HCT116 (cell line): Measurements from ENCODE around the gene ADAMTS14.

Experiments used
- ATF3 ChIP-seq: IDR thresholded peaks from 2 replicates; pipeline ENCODE4 v1.6.1; 2012
- CEBPB ChIP-seq: IDR thresholded peaks from 2 replicates; pipeline ENCODE4 v1.6.1; 2012; ENCODE audit warnings: low read depth
- ELF1 ChIP-seq: IDR thresholded peaks from 2 replicates; pipeline ENCODE4 v1.6.1; 2012; ENCODE audit warnings: low read depth, borderline replicate concordance
- EZH2 ChIP-seq: fragments of 200-600 bp; sonication (generic); IDR thresholded peaks from 2 replicates; pipeline ENCODE4 v1.6.1; 2017; ENCODE audit warnings: antibody characterized with exemption, mixed run types
- EZH2phosphoT487 ChIP-seq: fragments of 200-600 bp; IDR thresholded peaks from 2 replicates; pipeline ENCODE4 v1.6.1; 2018; ENCODE audit warnings: antibody characterized with exemption, borderline replicate concordance
- FOSL1 ChIP-seq: IDR thresholded peaks from 2 replicates; pipeline ENCODE4 v1.6.1; 2012; ENCODE audit warnings: low read depth
- JUND ChIP-seq: IDR thresholded peaks from 2 replicates; pipeline ENCODE4 v1.6.1; 2012
- MAX ChIP-seq: IDR thresholded peaks from 2 replicates; pipeline ENCODE4 v1.6.1; 2012
- POLR2A ChIP-seq: IDR thresholded peaks from 2 replicates; pipeline ENCODE4 v1.7.0; 2011; ENCODE audit warnings: borderline replicate concordance; ENCODE audit not compliant: insufficient read depth, insufficient read length; ENCODE audit errors: extremely low read depth
- RAD21 ChIP-seq: IDR thresholded peaks from 2 replicates; pipeline ENCODE4 v1.6.1; 2012; ENCODE audit warnings: low read depth, mild to moderate bottlenecking
- REST ChIP-seq: IDR thresholded peaks from 2 replicates; pipeline ENCODE4 v1.6.1; 2012; ENCODE audit warnings: low read depth
- ZNF274 ChIP-seq: fragments of 200-500 bp; sonication (Bioruptor generic); IDR thresholded peaks from 2 replicates; pipeline ENCODE4 v1.6.1; 2014; ENCODE audit warnings: mild to moderate bottlenecking, low read depth, low read length, inconsistent platforms
- TF ChIP-seq, protein P1 (sequence below), 3 experiments: fragments of 200-600 bp in 1 of 3; sonication (generic) in 1 of 3; IDR thresholded peaks in 2 of 3; conservative IDR thresholded peaks in 1 of 3; 2 replicates each; pipeline ENCODE4 v1.5.1; 2012 to 2017; ENCODE audit warnings: low read depth in 2 of 3, low read length in 2 of 3, antibody characterized with exemption in 1 of 3, borderline replicate concordance in 1 of 3, control low read depth in 1 of 3, mild to moderate bottlenecking in 1 of 3, mixed read lengths in 1 of 3, mixed run types in 1 of 3, moderate library complexity in 1 of 3; ENCODE audit not compliant: insufficient read depth in 1 of 3
- TF ChIP-seq, protein P2 (sequence below): IDR thresholded peaks from 2 replicates; pipeline ENCODE4 v1.6.1; 2011; ENCODE audit warnings: mild to moderate bottlenecking, low read length, moderate library complexity; ENCODE audit not compliant: insufficient replicate concordance; ENCODE audit errors: extremely low read depth

GRCh38 chr10:70650104-70650503 is 22.2 kb upstream of the ADAMTS14 start:
- no peak for TF ChIP-seq EZH2phosphoT487
- no peak for TF ChIP-seq ATF3
- TF ChIP-seq, protein P1, sequence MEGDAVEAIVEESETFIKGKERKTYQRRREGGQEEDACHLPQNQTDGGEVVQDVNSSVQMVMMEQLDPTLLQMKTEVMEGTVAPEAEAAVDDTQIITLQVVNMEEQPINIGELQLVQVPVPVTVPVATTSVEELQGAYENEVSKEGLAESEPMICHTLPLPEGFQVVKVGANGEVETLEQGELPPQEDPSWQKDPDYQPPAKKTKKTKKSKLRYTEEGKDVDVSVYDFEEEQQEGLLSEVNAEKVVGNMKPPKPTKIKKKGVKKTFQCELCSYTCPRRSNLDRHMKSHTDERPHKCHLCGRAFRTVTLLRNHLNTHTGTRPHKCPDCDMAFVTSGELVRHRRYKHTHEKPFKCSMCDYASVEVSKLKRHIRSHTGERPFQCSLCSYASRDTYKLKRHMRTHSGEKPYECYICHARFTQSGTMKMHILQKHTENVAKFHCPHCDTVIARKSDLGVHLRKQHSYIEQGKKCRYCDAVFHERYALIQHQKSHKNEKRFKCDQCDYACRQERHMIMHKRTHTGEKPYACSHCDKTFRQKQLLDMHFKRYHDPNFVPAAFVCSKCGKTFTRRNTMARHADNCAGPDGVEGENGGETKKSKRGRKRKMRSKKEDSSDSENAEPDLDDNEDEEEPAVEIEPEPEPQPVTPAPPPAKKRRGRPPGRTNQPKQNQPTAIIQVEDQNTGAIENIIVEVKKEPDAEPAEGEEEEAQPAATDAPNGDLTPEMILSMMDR (IDR thresholded peaks at IDR 0.05 in 2 of 3, conservative IDR thresholded peaks at IDR 0.05 in 1 of 3; ENCODE audit: borderline replicate concordance in 1 of 3, insufficient read depth in 1 of 3, low read depth in 2 of 3, low read length in 2 of 3) = no peak
- TF ChIP-seq CEBPB = no peak
- TF ChIP-seq EZH2 = no peak
- TF ChIP-seq JUND = no peak
- TF ChIP-seq, protein P2, sequence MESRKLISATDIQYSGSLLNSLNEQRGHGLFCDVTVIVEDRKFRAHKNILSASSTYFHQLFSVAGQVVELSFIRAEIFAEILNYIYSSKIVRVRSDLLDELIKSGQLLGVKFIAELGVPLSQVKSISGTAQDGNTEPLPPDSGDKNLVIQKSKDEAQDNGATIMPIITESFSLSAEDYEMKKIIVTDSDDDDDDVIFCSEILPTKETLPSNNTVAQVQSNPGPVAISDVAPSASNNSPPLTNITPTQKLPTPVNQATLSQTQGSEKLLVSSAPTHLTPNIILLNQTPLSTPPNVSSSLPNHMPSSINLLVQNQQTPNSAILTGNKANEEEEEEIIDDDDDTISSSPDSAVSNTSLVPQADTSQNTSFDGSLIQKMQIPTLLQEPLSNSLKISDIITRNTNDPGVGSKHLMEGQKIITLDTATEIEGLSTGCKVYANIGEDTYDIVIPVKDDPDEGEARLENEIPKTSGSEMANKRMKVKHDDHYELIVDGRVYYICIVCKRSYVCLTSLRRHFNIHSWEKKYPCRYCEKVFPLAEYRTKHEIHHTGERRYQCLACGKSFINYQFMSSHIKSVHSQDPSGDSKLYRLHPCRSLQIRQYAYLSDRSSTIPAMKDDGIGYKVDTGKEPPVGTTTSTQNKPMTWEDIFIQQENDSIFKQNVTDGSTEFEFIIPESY = no peak
- TF ChIP-seq MAX = no peak
- no peak for TF ChIP-seq ZNF274
- no peak for TF ChIP-seq POLR2A
- no peak for TF ChIP-seq REST
- no peak for TF ChIP-seq RAD21
- TF ChIP-seq FOSL1 = no peak
- no peak for TF ChIP-seq ELF1
